Chondrocyte (in vitro differentiated cells): ENCODE measurements around the gene LAMA5. TPM values are rescaled to one million over a fixed set of nuclear protein-coding genes. Genes with fewer than 3 reads are reported as not detected.
A peak's percentile ranks its signal among the peaks of the same experiment; 100 is the strongest.

Experiments used
- DNase-seq: peaks from one replicate; pipeline ENCODE4 v3.0.0; 2021; ENCODE audit warnings: mixed read lengths, low spot score
- H3K27ac Mint-ChIP-seq: one replicate; pipeline ENCODE4 v1.8.0; 2021; ENCODE audit warnings: mild to moderate bottlenecking, moderate library complexity, mixed read lengths; ENCODE audit not compliant: unreplicated experiment
- H3K27me3 Mint-ChIP-seq: 2 replicates; pipeline ENCODE4 v1.8.0; 2021; ENCODE audit warnings: low read depth, mixed read lengths
- H3K36me3 Mint-ChIP-seq: 2 replicates; pipeline ENCODE4 v1.8.0; 2021; ENCODE audit warnings: low read depth, mixed read lengths
- H3K4me1 Mint-ChIP-seq: 2 replicates; pipeline ENCODE4 v1.8.0; 2021; ENCODE audit warnings: low read depth, mild to moderate bottlenecking, mixed read lengths
- H3K4me3 Mint-ChIP-seq: one replicate; pipeline ENCODE4 v1.8.0; 2021; ENCODE audit warnings: mild to moderate bottlenecking, moderate library complexity, mixed read lengths; ENCODE audit not compliant: unreplicated experiment
- H3K9me3 Mint-ChIP-seq: 2 replicates; pipeline ENCODE4 v1.8.0; 2021; ENCODE audit warnings: low read depth, mixed read lengths
- total RNA-seq: library from RNA; stranded (reverse); gene quantifications from 3 replicates; pipeline ENCODE4 v1.2.1, GENCODE V29; 2021
- TF ChIP-seq, protein P1 (sequence below): fragments of 200-600 bp; sonication (generic); IDR thresholded peaks from 2 replicates; pipeline ENCODE4 v1.5.0; 2021; ENCODE audit warnings: antibody characterized with exemption, mild to moderate bottlenecking, moderate library complexity

The LAMA5 gene
- total RNA-seq, 1 donor from 2014 or later, result 368 TPM

DNA sequence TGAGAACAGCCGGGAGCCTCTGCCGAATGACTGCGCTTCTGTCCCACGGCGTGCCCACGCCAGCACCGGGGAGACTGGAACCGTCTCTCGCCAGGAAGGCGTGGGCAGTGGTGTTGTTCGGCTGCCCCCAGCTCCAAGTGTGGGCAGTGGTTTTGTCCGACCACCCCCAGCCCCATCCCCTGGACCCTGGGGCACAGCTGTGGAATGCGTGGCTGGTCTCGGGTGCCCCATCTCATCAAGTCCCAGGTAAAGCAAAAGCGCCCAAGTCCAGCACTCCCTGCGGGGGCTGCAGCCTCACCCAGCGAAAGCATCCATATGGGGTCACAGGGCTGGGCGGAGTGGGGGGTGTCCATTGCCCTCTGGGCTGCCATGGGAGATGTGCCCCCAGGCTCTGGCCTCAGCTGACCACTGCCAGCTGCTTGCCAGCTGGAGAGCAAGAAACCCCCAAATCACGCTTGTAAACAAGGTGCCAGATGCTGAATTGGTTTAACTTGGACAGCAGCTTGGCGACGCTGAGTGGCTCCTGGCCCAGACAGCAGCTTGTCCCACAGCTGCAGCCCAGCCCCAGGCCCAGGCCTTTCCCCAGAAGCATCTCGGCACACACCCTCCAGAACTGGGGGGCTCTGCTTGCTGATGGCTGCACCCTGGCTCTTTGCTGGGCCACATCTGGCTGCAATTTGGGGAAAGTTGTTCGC lies 35.5 kb upstream of the LAMA5 start:
- Mint-ChIP-seq H3K4me3 (no peak overlapping the region), H3K27me3 (no peaks in the 10 kb centered on the region), H3K9me3 (no peaks in the 10 kb centered on the region), H3K36me3 (no peaks in the 10 kb centered on the region), H3K4me1 (peaks cover 11% of the 10 kb centered on the region), H3K27ac (no peak overlapping the region)
- no peak for DNase-seq
- TF ChIP-seq, protein P1, sequence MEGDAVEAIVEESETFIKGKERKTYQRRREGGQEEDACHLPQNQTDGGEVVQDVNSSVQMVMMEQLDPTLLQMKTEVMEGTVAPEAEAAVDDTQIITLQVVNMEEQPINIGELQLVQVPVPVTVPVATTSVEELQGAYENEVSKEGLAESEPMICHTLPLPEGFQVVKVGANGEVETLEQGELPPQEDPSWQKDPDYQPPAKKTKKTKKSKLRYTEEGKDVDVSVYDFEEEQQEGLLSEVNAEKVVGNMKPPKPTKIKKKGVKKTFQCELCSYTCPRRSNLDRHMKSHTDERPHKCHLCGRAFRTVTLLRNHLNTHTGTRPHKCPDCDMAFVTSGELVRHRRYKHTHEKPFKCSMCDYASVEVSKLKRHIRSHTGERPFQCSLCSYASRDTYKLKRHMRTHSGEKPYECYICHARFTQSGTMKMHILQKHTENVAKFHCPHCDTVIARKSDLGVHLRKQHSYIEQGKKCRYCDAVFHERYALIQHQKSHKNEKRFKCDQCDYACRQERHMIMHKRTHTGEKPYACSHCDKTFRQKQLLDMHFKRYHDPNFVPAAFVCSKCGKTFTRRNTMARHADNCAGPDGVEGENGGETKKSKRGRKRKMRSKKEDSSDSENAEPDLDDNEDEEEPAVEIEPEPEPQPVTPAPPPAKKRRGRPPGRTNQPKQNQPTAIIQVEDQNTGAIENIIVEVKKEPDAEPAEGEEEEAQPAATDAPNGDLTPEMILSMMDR, result no peak

DNA sequence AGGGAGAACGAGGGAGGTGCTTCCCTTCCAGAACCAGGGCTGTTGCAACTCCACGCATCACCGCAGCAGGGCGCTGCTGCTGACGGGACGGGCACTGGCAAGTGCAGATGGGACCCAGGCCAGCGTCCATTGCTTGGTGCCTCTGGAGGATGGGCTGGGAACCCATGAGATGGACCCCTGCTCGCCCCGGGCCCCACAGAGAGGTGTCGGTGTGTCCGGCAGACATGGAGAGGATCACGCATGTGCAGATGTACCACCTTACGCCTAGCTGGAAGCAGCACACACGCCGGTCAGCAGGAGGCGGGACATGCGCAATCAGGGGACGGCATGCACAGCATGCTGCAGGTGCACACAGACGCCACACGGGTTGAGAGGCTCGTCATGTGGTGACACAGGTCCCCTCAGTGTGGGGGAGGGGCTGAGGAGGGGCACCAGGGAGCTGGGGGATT lies 34.2 kb upstream of the LAMA5 start:
- TF ChIP-seq, protein P1, result peak; percentile 33
- H3K27ac Mint-ChIP-seq, result no peak overlapping the region
- no peaks in the 10 kb centered on the region for H3K36me3 Mint-ChIP-seq
- H3K4me1 Mint-ChIP-seq, result peaks cover 11% of the 10 kb centered on the region
- no peaks in the 10 kb centered on the region for H3K9me3 Mint-ChIP-seq
- H3K27me3 Mint-ChIP-seq, result no peaks in the 10 kb centered on the region
- no peak overlapping the region for H3K4me3 Mint-ChIP-seq
- DNase-seq, result no peak

DNA sequence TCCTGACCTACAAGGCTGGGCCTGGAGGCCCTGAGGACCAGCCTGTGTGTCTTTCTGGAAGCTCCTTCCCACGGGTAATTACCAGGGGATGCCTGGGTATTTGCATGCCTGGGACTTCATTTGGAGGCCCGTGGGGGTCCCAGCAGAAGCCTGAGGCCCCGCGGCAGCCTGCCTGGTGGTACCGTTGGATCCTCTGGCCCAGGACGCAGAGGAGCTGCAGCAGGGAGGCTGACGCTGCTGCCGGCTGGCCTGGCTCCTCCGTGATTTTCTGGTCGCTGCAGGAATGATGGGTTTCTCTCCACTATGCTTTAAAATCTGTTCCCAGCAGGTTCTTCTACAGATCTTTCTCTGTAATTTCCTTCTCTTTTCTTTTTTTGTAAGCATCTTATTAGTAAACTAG lies 33.4 kb upstream of the LAMA5 start:
- Mint-ChIP-seq H3K4me3 (no peak overlapping the region), H3K36me3 (no peaks in the 10 kb centered on the region), H3K27me3 (no peaks in the 10 kb centered on the region), H3K27ac (no peak overlapping the region), H3K4me1 (peaks cover 4% of the 10 kb centered on the region), H3K9me3 (no peaks in the 10 kb centered on the region)
- TF ChIP-seq, protein P1, result no peak
- DNase-seq, result no peak

DNA sequence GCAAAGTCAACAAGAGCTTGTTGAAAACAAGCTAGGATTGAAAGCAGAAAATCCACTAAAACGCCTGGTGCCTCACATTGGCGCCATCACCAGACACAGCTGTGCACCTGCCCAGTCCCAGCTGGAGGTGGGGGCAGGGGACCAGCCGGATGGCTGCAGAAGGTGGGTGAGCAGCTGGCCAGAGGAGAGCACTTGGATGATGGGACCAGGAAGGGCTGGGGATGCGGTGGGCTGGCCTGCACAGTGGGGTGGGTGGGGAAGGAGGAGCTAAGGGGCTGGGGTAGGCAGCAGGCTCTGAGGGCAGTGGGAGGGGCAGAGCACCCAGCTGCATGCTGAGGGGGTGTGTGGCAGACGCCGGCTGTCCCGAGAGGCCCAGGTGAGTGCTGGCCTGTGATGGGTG lies 32.9 kb upstream of the LAMA5 start:
- Mint-ChIP-seq H3K4me3 (no peak overlapping the region), H3K27me3 (no peaks in the 10 kb centered on the region), H3K4me1 (no peaks in the 10 kb centered on the region), H3K36me3 (no peaks in the 10 kb centered on the region), H3K9me3 (no peaks in the 10 kb centered on the region), H3K27ac (no peak overlapping the region)
- TF ChIP-seq, protein P1, result no peak
- no peak for DNase-seq

- Mint-ChIP-seq H3K4me3 (no peak overlapping the region), H3K27me3 (no peaks in the 10 kb centered on the region), H3K27ac (no peak overlapping the region), H3K36me3 (peaks cover 2% of the 10 kb centered on the region), H3K9me3 (no peaks in the 10 kb centered on the region), H3K4me1 (no peaks in the 10 kb centered on the region)
- no peak for DNase-seq
- TF ChIP-seq, protein P1, result no peak
Measured at GRCh38 chr20:62398120-62398821, 31.2 kb upstream of the LAMA5 start.
